Measurements from ENCODE around the gene AUNIP. TPM values are rescaled to one million over a fixed set of nuclear protein-coding genes. Genes with fewer than 3 reads are reported as not detected.

The AUNIP gene
- total and polyA plus RNA-seq, 11 donors = 0.19 to 1.5 (median 0.26) TPM; not detected in 7

- H3K9me3 ChIP-seq = no peaks in the 10 kb centered on the region
- H3K36me3 ChIP-seq = peaks cover 0 to 32% (median 26%) of the 10 kb centered on the region in 9 donors
- peak; percentile 94 to 96 (median 95) for DNase-seq
- TF ChIP-seq POLR2A (IDR thresholded peaks at IDR 0.05) = no peak
- peak in 1 of 12 donors; percentile 14 for TF ChIP-seq CTCF (IDR thresholded peaks at IDR 0.05)
- H3K4me3 ChIP-seq = peak overlapping the region; percentile 59 to 85 (median 67)
- 1 to 2% (median 1%) methylated on average over 25 to 34 of the region's 34 CpGs for WGBS, 4 donors
- peak; percentile 90 to 96 (median 95) for ATAC-seq
- peak overlapping the region in 10 of 12 donors; percentile 40 to 82 (median 64) for H3K27ac ChIP-seq
- peaks cover 4 to 30% (median 20%) of the 10 kb centered on the region in 12 donors for H3K4me1 ChIP-seq
- intact Hi-C loops (cut with DNase I) = loop anchor here in 4 of 10 donors (2.0 to 10.0 kb wide), 3 partner anchors 94 to 260 kb away; partner anchors contain the start of genes PAFAH2 (in 3 of the 4), C1orf232 (in 1 of the 4), FAM110D (in 1 of the 4) and ZNF593 (in 1 of the 4)
- no peaks in the 10 kb centered on the region for H3K27me3 ChIP-seq
These were observed 45.9 kb upstream of the AUNIP start for GRCh38 chr1:25904943-25905679.

- H3K27ac ChIP-seq = no peak overlapping the region
- TF ChIP-seq CTCF (IDR thresholded peaks at IDR 0.05) (no peak), POLR2A (IDR thresholded peaks at IDR 0.05) (no peak)
- intact Hi-C loops (cut with DNase I) = loop anchor here in 4 of 10 donors (2.0 to 10.0 kb wide), 3 partner anchors 95 to 261 kb away; partner anchors contain the start of genes PAFAH2 (in 3 of the 4), C1orf232 (in 1 of the 4), FAM110D (in 1 of the 4) and ZNF593 (in 1 of the 4)
- peaks cover 0 to 39% (median 33%) of the 10 kb centered on the region in 9 donors for H3K36me3 ChIP-seq
- 66 to 78% (median 73%) methylated on average over 3 of the region's 3 CpGs for WGBS, 4 donors
- H3K4me3 ChIP-seq = no peak overlapping the region
- H3K27me3 ChIP-seq = no peaks in the 10 kb centered on the region
- no peak for DNase-seq
- H3K9me3 ChIP-seq = no peaks in the 10 kb centered on the region
- ATAC-seq = no peak
- H3K4me1 ChIP-seq = peaks cover 4 to 30% (median 20%) of the 10 kb centered on the region in 12 donors
These were observed 44.7 kb upstream of the AUNIP start for GRCh38 chr1:25903986-25904385.

- ATAC-seq = no peak
- Histone ChIP-seq H3K4me3 (no peak overlapping the region), H3K27ac (no peak overlapping the region), H3K36me3 (peaks cover 0 to 45% (median 36%) of the 10 kb centered on the region in 9 donors), H3K27me3 (no peaks in the 10 kb centered on the region), H3K9me3 (no peaks in the 10 kb centered on the region), H3K4me1 (peaks cover 4 to 30% (median 20%) of the 10 kb centered on the region in 12 donors)
- 89 to 93% (median 92%) methylated on average over 3 of the region's 3 CpGs for WGBS, 4 donors
- TF ChIP-seq CTCF (IDR thresholded peaks at IDR 0.05) (no peak), POLR2A (IDR thresholded peaks at IDR 0.05) (no peak)
- intact Hi-C loops (cut with DNase I) = loop anchor here in 2 of 10 donors (10.0 kb wide), 2 partner anchors 252 to 262 kb away; partner anchors contain the start of genes C1orf232 (in 1 of the 2), FAM110D (in 1 of the 2) and ZNF593 (in 1 of the 2)
- DNase-seq = no peak
These were observed 43.2 kb upstream of the AUNIP start for GRCh38 chr1:25902462-25902861.

GRCh38 chr1:25900219-25900618 is 41.0 kb upstream of the AUNIP start:
- intact Hi-C loops (cut with DNase I) = loop anchor here in 3 of 10 donors (2.0 to 10.0 kb wide), 3 partner anchors 101 to 265 kb away; partner anchors contain the start of genes C1orf232 (in 1 of the 3), FAM110D (in 1 of the 3) and ZNF593 (in 1 of the 3)
- Histone ChIP-seq H3K27me3 (no peaks in the 10 kb centered on the region), H3K4me3 (no peak overlapping the region), H3K9me3 (no peaks in the 10 kb centered on the region), H3K36me3 (peaks cover 0 to 45% (median 36%) of the 10 kb centered on the region in 9 donors), H3K4me1 (peaks cover 0 to 26% (median 14%) of the 10 kb centered on the region in 12 donors), H3K27ac (no peak overlapping the region)
- TF ChIP-seq POLR2A (IDR thresholded peaks at IDR 0.05) (no peak), CTCF (IDR thresholded peaks at IDR 0.05) (no peak)
- ATAC-seq = no peak
- 87 to 92% (median 90%) methylated on average over 5 of the region's 5 CpGs for WGBS, 4 donors
- no peak for DNase-seq

All from heart left ventricle (tissue), 16 donors.